ENCODE measurements around the gene WFIKKN1. TPM values are rescaled to one million over a fixed set of nuclear protein-coding genes. Genes with fewer than 3 reads are reported as not detected.

The WFIKKN1 gene
- total and polyA plus RNA-seq, 2 donors (not counting 1 experiment from before 2014, with no cell fraction given): 0.64 to 0.84 TPM

GRCh38 chr16:644556-644955 lies 13.8 kb downstream of the WFIKKN1 start:
- no peak for DNase-seq
- H4K20me1 ChIP-seq (ENCODE audit: control insufficient read depth, insufficient read depth, low read length, poor library complexity, severe bottlenecking): peaks cover 14% of the 10 kb centered on the region
- Mint-ChIP-seq H3K9me3 (ENCODE audit: insufficient read depth) (no peaks in the 10 kb centered on the region), H3K27me3 (no peaks in the 10 kb centered on the region), H3K4me3 (peak overlapping the region; percentile 34), H3K4me1 (peaks cover 23% of the 10 kb centered on the region), H3K27ac (no peak overlapping the region)
- no peak overlapping the region for H3K4me3 ChIP-seq (ENCODE audit: control extremely low read depth in 1 of 5, extremely low read depth in 1 of 5, insufficient read depth in 1 of 5, low read depth in 2 of 5, low read length in 4 of 5)
- WGBS (ENCODE audit: insufficient coverage): 98% methylated on average over 11 of the region's 12 CpGs
- ChIA-PET CTCF (no interaction called here), POLR2A (no interaction called here)
- H3K27me3 ChIP-seq (replicated peaks in 1 of 4; ENCODE audit: control extremely low read depth in 1 of 4, control insufficient read depth in 3 of 4, insufficient read depth in 4 of 4, low read length in 3 of 4): no peaks in the 10 kb centered on the region
- intact Hi-C loops (cut with micrococcal nuclease): no loop called here
- no peaks in the 10 kb centered on the region for H3K36me3 ChIP-seq (replicated peaks in 1 of 2; ENCODE audit: control extremely low read depth in 1 of 2, control insufficient read depth in 1 of 2, extremely low read depth in 1 of 2, insufficient read depth in 2 of 2, low read length in 1 of 2)
- no peak overlapping the region for H3K9ac ChIP-seq (ENCODE audit: low read length)
- H3K4me1 ChIP-seq (ENCODE audit: control insufficient read depth in 2 of 2, insufficient read depth in 2 of 2, low read length in 2 of 2): peaks cover 22 to 36% of the 10 kb centered on the region in 2 donors
- peaks cover 0 to 2% (median 0%) of the 10 kb centered on the region in 3 donors for H3K9me3 ChIP-seq (ENCODE audit: control extremely low read depth in 1 of 3, control insufficient read depth in 2 of 3, insufficient read depth in 1 of 3, low read length in 2 of 3)
- H3K4me2 ChIP-seq (replicated peaks; ENCODE audit: low read depth, low read length, poor library complexity, severe bottlenecking): no peak overlapping the region
- no peak for ATAC-seq (ENCODE audit: low read depth)
- H3K79me2 ChIP-seq (ENCODE audit: control insufficient read depth, insufficient read depth, low read length): peaks cover 14% of the 10 kb centered on the region
- no peak for TF ChIP-seq CTCF (IDR thresholded peaks at IDR 0.05)
- TF ChIP-seq EZH2 (IDR thresholded peaks at IDR 0.05; ENCODE audit: borderline replicate concordance, insufficient read depth, low read depth, low read length, poor library complexity, severe bottlenecking): no peak
- H2AFZ ChIP-seq (ENCODE audit: insufficient read depth, low read depth, low read length, poor library complexity, severe bottlenecking): no peak overlapping the region
- H3K27ac ChIP-seq (ENCODE audit: low read length in 2 of 2): no peak overlapping the region

- Histone ChIP-seq H3K4me2 (replicated peaks; ENCODE audit: low read depth, low read length, poor library complexity, severe bottlenecking) (no peak overlapping the region), H2AFZ (ENCODE audit: insufficient read depth, low read depth, low read length, poor library complexity, severe bottlenecking) (no peak overlapping the region), H3K27me3 (replicated peaks in 1 of 4; ENCODE audit: control extremely low read depth in 1 of 4, control insufficient read depth in 3 of 4, insufficient read depth in 4 of 4, low read length in 3 of 4) (no peaks in the 10 kb centered on the region), H3K9me3 (ENCODE audit: control extremely low read depth in 1 of 3, control insufficient read depth in 2 of 3, insufficient read depth in 1 of 3, low read length in 2 of 3) (peaks cover 0 to 2% (median 0%) of the 10 kb centered on the region in 3 donors), H3K4me1 (ENCODE audit: control insufficient read depth in 2 of 2, insufficient read depth in 2 of 2, low read length in 2 of 2) (peaks cover 26 to 35% of the 10 kb centered on the region in 2 donors), H3K9ac (ENCODE audit: low read length) (no peak overlapping the region), H4K20me1 (ENCODE audit: control insufficient read depth, insufficient read depth, low read length, poor library complexity, severe bottlenecking) (peaks cover 14% of the 10 kb centered on the region), H3K79me2 (ENCODE audit: control insufficient read depth, insufficient read depth, low read length) (peaks cover 14% of the 10 kb centered on the region), H3K27ac (ENCODE audit: low read length in 2 of 2) (no peak overlapping the region), H3K36me3 (replicated peaks in 1 of 2; ENCODE audit: control extremely low read depth in 1 of 2, control insufficient read depth in 1 of 2, extremely low read depth in 1 of 2, insufficient read depth in 2 of 2, low read length in 1 of 2) (no peaks in the 10 kb centered on the region), H3K4me3 (ENCODE audit: control extremely low read depth in 1 of 5, extremely low read depth in 1 of 5, insufficient read depth in 1 of 5, low read depth in 2 of 5, low read length in 4 of 5) (no peak overlapping the region)
- CTCF ChIA-PET: no interaction called here
- Mint-ChIP-seq H3K4me3 (no peak overlapping the region), H3K27me3 (no peaks in the 10 kb centered on the region), H3K9me3 (ENCODE audit: insufficient read depth) (no peaks in the 10 kb centered on the region), H3K4me1 (peaks cover 19% of the 10 kb centered on the region), H3K27ac (no peak overlapping the region)
- TF ChIP-seq CTCF (IDR thresholded peaks at IDR 0.05) (no peak), EZH2 (IDR thresholded peaks at IDR 0.05; ENCODE audit: borderline replicate concordance, insufficient read depth, low read depth, low read length, poor library complexity, severe bottlenecking) (no peak)
- no peak for ATAC-seq (ENCODE audit: low read depth)
- WGBS (ENCODE audit: insufficient coverage): 95% methylated on average over 31 of the region's 32 CpGs
- POLR2A ChIA-PET: interaction anchor here (0.5 kb wide), 1 partner anchor 60 kb away, joined by 3 read pairs; no protein-coding TSS in a partner anchor
- no peak for DNase-seq
- intact Hi-C loops (cut with micrococcal nuclease): no loop called here
Measured at GRCh38 chr16:645852-646678, 15.3 kb downstream of the WFIKKN1 start.

Data from B cell (primary cell).